ENCODE measurements around the gene C1orf21. TPM values are rescaled to one million over a fixed set of nuclear protein-coding genes. Genes with fewer than 3 reads are reported as not detected.

The C1orf21 gene
- total RNA-seq, 1 experiment from 2014 or later = 28.5 TPM

GRCh38 chr1:184473176-184473966 lies 86.5 kb downstream of the C1orf21 start:
- H3K27ac Mint-ChIP-seq = no peak overlapping the region
- no peak for DNase-seq (ENCODE audit: low spot score)

GRCh38 chr1:184476187-184476586 lies 89.4 kb downstream of the C1orf21 start:
- no peak overlapping the region for H3K27ac Mint-ChIP-seq
- CTCF ChIA-PET = no interaction called here

More at GRCh38 chr1:184473176-184473966, 86.5 kb downstream of the C1orf21 start:
- Mint-ChIP-seq H3K36me3 (peaks cover 3% of the 10 kb centered on the region; the same call in 1 of the 2 replicates), H3K27me3 (ENCODE audit: low read depth) (no peaks in the 10 kb centered on the region), H3K4me1 (peaks cover 23% of the 10 kb centered on the region), H3K9me3 (no peaks in the 10 kb centered on the region), H3K4me3 (no peak overlapping the region)
- ATAC-seq = no peak
- TF ChIP-seq TEAD1 (CRISPR knock-in tag; IDR thresholded peaks at IDR 0.05) (no peak), HMGA2 (CRISPR knock-in tag; IDR thresholded peaks at IDR 0.05) (no peak), PREB (CRISPR knock-in tag; IDR thresholded peaks at IDR 0.05; ENCODE audit: borderline replicate concordance) (no peak), SOX15 (CRISPR knock-in tag; IDR thresholded peaks at IDR 0.05) (no peak), ZMAT4 (CRISPR knock-in tag; IDR thresholded peaks at IDR 0.05) (no peak), ZNF425 (CRISPR knock-in tag; conservative IDR thresholded peaks at IDR 0.05) (no peak), GRHL2 (CRISPR knock-in tag; IDR thresholded peaks at IDR 0.05; ENCODE audit: insufficient replicate concordance, severe bottlenecking) (no peak), EMX1 (CRISPR knock-in tag; IDR thresholded peaks at IDR 0.05) (no peak), MXD4 (CRISPR knock-in tag; IDR thresholded peaks at IDR 0.05; ENCODE audit: borderline replicate concordance) (no peak), ELF4 (CRISPR knock-in tag; IDR thresholded peaks at IDR 0.05; ENCODE audit: low read depth) (no peak), USF1 (CRISPR knock-in tag; IDR thresholded peaks at IDR 0.05) (no peak)
- ChIA-PET CTCF (interaction anchor here (1.0 kb wide), 1 partner anchor 190 kb away, joined by 3 read pairs; no protein-coding TSS in a partner anchor), POLR2A (no interaction called here)

GRCh38 chr1:184479435-184480167 lies 92.8 kb downstream of the C1orf21 start:
- Mint-ChIP-seq H3K9me3 (no peaks in the 10 kb centered on the region), H3K4me1 (peaks cover 59% of the 10 kb centered on the region), H3K27me3 (ENCODE audit: low read depth) (no peaks in the 10 kb centered on the region), H3K27ac (peak overlapping the region; percentile 27; the same call in 1 of the 2 replicates), H3K36me3 (peaks cover 7% of the 10 kb centered on the region; the same call in 1 of the 2 replicates), H3K4me3 (no peak overlapping the region)
- DNase-seq (ENCODE audit: low spot score) = no peak
- CTCF ChIA-PET = interaction anchor here (1.3 kb wide), 1 partner anchor 18 kb away, joined by 5 read pairs; no protein-coding TSS in a partner anchor
- no peak for ATAC-seq
- POLR2A ChIA-PET = no interaction called here
- TF ChIP-seq HMGA2 (CRISPR knock-in tag; IDR thresholded peaks at IDR 0.05) (no peak), MYBL2 (CRISPR knock-in tag; IDR thresholded peaks at IDR 0.05) (no peak), FOXP1 (CRISPR knock-in tag; IDR thresholded peaks at IDR 0.05; ENCODE audit: borderline replicate concordance) (no peak), ZNF532 (CRISPR knock-in tag; IDR thresholded peaks at IDR 0.05; ENCODE audit: borderline replicate concordance) (no peak), AFF4 (CRISPR knock-in tag; IDR thresholded peaks at IDR 0.05; ENCODE audit: borderline replicate concordance) (no peak), ZNF423 (CRISPR knock-in tag; IDR thresholded peaks at IDR 0.05) (no peak)

More at GRCh38 chr1:184476187-184476586, 89.4 kb downstream of the C1orf21 start:
- Mint-ChIP-seq H3K9me3 (no peaks in the 10 kb centered on the region), H3K4me3 (no peak overlapping the region), H3K4me1 (peaks cover 47% of the 10 kb centered on the region), H3K36me3 (peaks cover 3% of the 10 kb centered on the region; the same call in 1 of the 2 replicates), H3K27me3 (ENCODE audit: low read depth) (no peaks in the 10 kb centered on the region)
- no peak for DNase-seq (ENCODE audit: low spot score)
- ATAC-seq = no peak
- POLR2A ChIA-PET = no interaction called here
- TF ChIP-seq TEAD4 (CRISPR knock-in tag; IDR thresholded peaks at IDR 0.05) = no peak

Measured in WTC11 (cell line).